Measurements from ENCODE around the gene ERMARD.

GRCh38 chr6:169738976-169739529, 12.4 kb upstream of the ERMARD start:
- no peak for TF ChIP-seq CTCF (IDR thresholded peaks at IDR 0.05; ENCODE audit: insufficient read depth, low read length)
- no peak for TF ChIP-seq REST (IDR thresholded peaks at IDR 0.05; ENCODE audit: insufficient replicate concordance, low read depth)
